ENCODE data around the gene SLC7A6. TPM values are rescaled to one million over a fixed set of nuclear protein-coding genes. Genes with fewer than 3 reads are reported as not detected.

Gene SLC7A6
- total and polyA plus RNA-seq, 2 of the 8 experiments (the other 6 are each of a cell fraction or from before 2014, with no cell fraction given), result 28.0 to 37.8 TPM

DNA sequence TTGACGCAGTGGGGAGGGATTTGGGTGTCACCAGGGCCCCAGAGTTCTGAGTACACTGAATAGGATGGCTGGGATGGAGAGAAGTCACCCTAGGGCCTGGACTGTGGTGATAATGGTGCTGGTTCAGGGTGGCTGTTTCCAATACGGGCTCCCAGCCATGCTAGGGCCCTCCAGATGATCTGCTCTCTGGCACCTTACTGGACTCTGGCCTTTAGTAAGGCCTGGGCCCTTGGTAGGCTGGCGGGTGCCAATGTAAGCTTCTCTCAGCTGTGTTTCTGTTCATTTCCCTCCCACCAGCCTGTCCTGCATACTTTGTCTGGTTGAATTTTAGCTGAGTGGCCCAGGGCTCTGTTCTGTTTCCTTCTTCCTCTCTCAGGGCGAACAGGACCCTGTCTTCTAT is 16.4 kb upstream of the SLC7A6 start:
- no peak for DNase-seq (ENCODE audit: low read depth in 1 of 2, low spot score in 2 of 2)
- Histone ChIP-seq H3K56ac (replicated peaks; ENCODE audit: insufficient read length, low read depth, low read length) (no peak overlapping the region), H2BK12ac (ENCODE audit: low read depth, low read length) (no peak overlapping the region), H2BK5ac (ENCODE audit: low read depth, low read length) (no peak overlapping the region; the same call in 1 of the 2 replicates), H3K79me1 (ENCODE audit: low read depth, low read length) (peaks cover 2% of the 10 kb centered on the region; the same call in 1 of the 2 replicates), H3K9me3 (ENCODE audit: insufficient read depth in 2 of 2, low read depth in 1 of 2, low read length in 1 of 2) (no peaks in the 10 kb centered on the region), H3K4me2 (ENCODE audit: insufficient read depth in 1 of 2, low read depth in 2 of 2, low read length in 2 of 2) (no peak overlapping the region), H3K27me3 (replicated peaks in 1 of 4; ENCODE audit: control insufficient read depth in 3 of 4, extremely low read depth in 1 of 4, insufficient read depth in 3 of 4, low read length in 3 of 4) (peaks cover 0 to 8% (median 5%) of the 10 kb centered on the region in 4 experiments; a peak in 5 of 7 replicates), H4K91ac (replicated peaks; ENCODE audit: insufficient read length, low read length) (no peak overlapping the region), H2AFZ (ENCODE audit: low read length) (no peak overlapping the region), H3K4me3 (ENCODE audit: extremely low read depth in 1 of 4, insufficient read depth in 2 of 4, low read depth in 3 of 4, low read length in 4 of 4) (no peak overlapping the region), H2AK5ac (ENCODE audit: low read depth, low read length) (no peak overlapping the region), H3K4me1 (replicated peaks in 1 of 4; ENCODE audit: control insufficient read depth in 3 of 4, insufficient read depth in 4 of 4, low read length in 3 of 4) (peaks cover 0 to 5% (median 3%) of the 10 kb centered on the region in 4 experiments; a peak in 5 of 7 replicates), H3K9ac (replicated peaks in 1 of 4; ENCODE audit: extremely low read depth in 1 of 4, low read depth in 3 of 4, low read length in 3 of 4) (no peak overlapping the region), H4K5ac (ENCODE audit: insufficient read length, low read depth, low read length) (no peak overlapping the region), H3K14ac (ENCODE audit: insufficient read length) (no peak overlapping the region), H2BK120ac (replicated peaks; ENCODE audit: low read depth, low read length) (no peak overlapping the region), H2BK20ac (ENCODE audit: low read length) (no peak overlapping the region), H3K23me2 (ENCODE audit: low read depth, low read length) (peaks cover 13% of the 10 kb centered on the region; the same call in 1 of the 2 replicates), H4K8ac (ENCODE audit: extremely low read depth, insufficient read depth, low read length) (peak overlapping the region; percentile 57; the same call in 1 of the 2 replicates), H3K4ac (replicated peaks; ENCODE audit: insufficient read length, low read depth, low read length) (no peak overlapping the region), H2BK15ac (ENCODE audit: low read length) (no peak overlapping the region), H3K27ac (ENCODE audit: low read depth, low read length) (no peak overlapping the region), H3K79me2 (ENCODE audit: control insufficient read depth in 1 of 2, insufficient read depth in 2 of 2, low read length in 2 of 2) (no peaks in the 10 kb centered on the region), H4K20me1 (replicated peaks in 1 of 2; ENCODE audit: control insufficient read depth in 1 of 2, insufficient read depth in 2 of 2, low read length in 2 of 2) (no peaks in the 10 kb centered on the region), H3K18ac (ENCODE audit: extremely low read depth, low read length) (no peak overlapping the region), H3K23ac (ENCODE audit: insufficient read length) (no peak overlapping the region), H3K36me3 (ENCODE audit: control insufficient read depth in 2 of 4, insufficient read depth in 4 of 4, low read length in 3 of 4) (no peaks in the 10 kb centered on the region)
- POLR2A ChIA-PET (ENCODE audit: partially characterized antibody), result interaction anchor here (2.4 kb wide), 1 partner anchor 12 kb away, joined by 6 read pairs; the partner anchor contains the start of gene ESRP2
- 88% methylated on average over 4 of the region's 4 CpGs; no CpG with 5 or more reads in 1 of the 2 experiments for WGBS, 2 experiments (ENCODE audit: extremely low coverage in 1 of 2, insufficient coverage in 1 of 2, insufficient read length in 1 of 2, insufficient replicate concordance in 2 of 2, low coverage in 1 of 2, low lambda C conversion rate in 2 of 2, missing lambda C conversion rate in 1 of 2)
- no peak for FAIRE-seq
- CTCF ChIA-PET (ENCODE audit: partially characterized antibody), result interaction anchor here (1.1 to 6.2 kb wide), 3 partner anchors 7 to 54 kb away, joined by 4 to 108 read pairs (median 10); partner anchors contain the start of gene SLC7A6
- TF ChIP-seq POLR2AphosphoS5 (IDR thresholded peaks at IDR 0.05; ENCODE audit: low read depth, low read length) (no peak), SAP30 (IDR thresholded peaks at IDR 0.05; ENCODE audit: insufficient read depth, insufficient replicate concordance, low read length) (no peak), SIRT6 (IDR thresholded peaks at IDR 0.05; ENCODE audit: low read length) (no peak), RFX5 (IDR thresholded peaks at IDR 0.05; ENCODE audit: borderline replicate concordance, low read depth, low read length) (no peak), EGR1 (IDR thresholded peaks at IDR 0.05; ENCODE audit: borderline replicate concordance, low read depth, low read length) (no peak), RBBP5 (IDR thresholded peaks at IDR 0.05; ENCODE audit: borderline replicate concordance, low read depth, low read length) (no peak)
- TF ChIP-seq, protein P1, sequence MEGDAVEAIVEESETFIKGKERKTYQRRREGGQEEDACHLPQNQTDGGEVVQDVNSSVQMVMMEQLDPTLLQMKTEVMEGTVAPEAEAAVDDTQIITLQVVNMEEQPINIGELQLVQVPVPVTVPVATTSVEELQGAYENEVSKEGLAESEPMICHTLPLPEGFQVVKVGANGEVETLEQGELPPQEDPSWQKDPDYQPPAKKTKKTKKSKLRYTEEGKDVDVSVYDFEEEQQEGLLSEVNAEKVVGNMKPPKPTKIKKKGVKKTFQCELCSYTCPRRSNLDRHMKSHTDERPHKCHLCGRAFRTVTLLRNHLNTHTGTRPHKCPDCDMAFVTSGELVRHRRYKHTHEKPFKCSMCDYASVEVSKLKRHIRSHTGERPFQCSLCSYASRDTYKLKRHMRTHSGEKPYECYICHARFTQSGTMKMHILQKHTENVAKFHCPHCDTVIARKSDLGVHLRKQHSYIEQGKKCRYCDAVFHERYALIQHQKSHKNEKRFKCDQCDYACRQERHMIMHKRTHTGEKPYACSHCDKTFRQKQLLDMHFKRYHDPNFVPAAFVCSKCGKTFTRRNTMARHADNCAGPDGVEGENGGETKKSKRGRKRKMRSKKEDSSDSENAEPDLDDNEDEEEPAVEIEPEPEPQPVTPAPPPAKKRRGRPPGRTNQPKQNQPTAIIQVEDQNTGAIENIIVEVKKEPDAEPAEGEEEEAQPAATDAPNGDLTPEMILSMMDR (IDR thresholded peaks at IDR 0.05; ENCODE audit: control extremely low read depth in 1 of 3, insufficient read depth in 1 of 3, low read depth in 1 of 3, low read length in 3 of 3), result no peak
- TF ChIP-seq, protein P2, sequence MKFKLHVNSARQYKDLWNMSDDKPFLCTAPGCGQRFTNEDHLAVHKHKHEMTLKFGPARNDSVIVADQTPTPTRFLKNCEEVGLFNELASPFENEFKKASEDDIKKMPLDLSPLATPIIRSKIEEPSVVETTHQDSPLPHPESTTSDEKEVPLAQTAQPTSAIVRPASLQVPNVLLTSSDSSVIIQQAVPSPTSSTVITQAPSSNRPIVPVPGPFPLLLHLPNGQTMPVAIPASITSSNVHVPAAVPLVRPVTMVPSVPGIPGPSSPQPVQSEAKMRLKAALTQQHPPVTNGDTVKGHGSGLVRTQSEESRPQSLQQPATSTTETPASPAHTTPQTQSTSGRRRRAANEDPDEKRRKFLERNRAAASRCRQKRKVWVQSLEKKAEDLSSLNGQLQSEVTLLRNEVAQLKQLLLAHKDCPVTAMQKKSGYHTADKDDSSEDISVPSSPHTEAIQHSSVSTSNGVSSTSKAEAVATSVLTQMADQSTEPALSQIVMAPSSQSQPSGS (IDR thresholded peaks at IDR 0.05; ENCODE audit: low read length), result no peak
